HL-60 (cell line): ENCODE measurements around the gene C4BPA.

Source experiments
- DNase-seq, 2 experiments: peaks; one replicate each; pipeline ENCODE4 v3.0.0-alpha.2; 2010 to 2020; ENCODE audit warnings: low read depth in 1 of 2, low spot score in 1 of 2
- H3K27ac ChIP-seq: fragments of 250-450 bp; sonication (Bioruptor Pico); replicated peaks from 2 replicates; pipeline ENCODE4 v1.5.1; 2020; ENCODE audit warnings: mild to moderate bottlenecking, moderate library complexity
- H3K27me3 ChIP-seq: fragments of 250-450 bp; sonication (Bioruptor Pico); 2 replicates; pipeline ENCODE4 v1.5.1; 2021; ENCODE audit warnings: mild to moderate bottlenecking, moderate library complexity; ENCODE audit not compliant: insufficient read depth, poor library complexity, severe bottlenecking
- H3K4me3 ChIP-seq: replicated peaks from 2 replicates; pipeline ENCODE4 v1.5.1; 2011; ENCODE audit warnings: mild to moderate bottlenecking, control low read depth, low read length; ENCODE audit not compliant: insufficient read depth
- GABPA ChIP-seq: IDR thresholded peaks from 2 replicates; pipeline ENCODE4 v1.6.1; 2012; ENCODE audit warnings: low read depth
- POLR2AphosphoS5 ChIP-seq: IDR thresholded peaks from 2 replicates; pipeline ENCODE4 v1.6.1; 2012; ENCODE audit warnings: low read depth
- SPI1 ChIP-seq: IDR thresholded peaks from 2 replicates; pipeline ENCODE4 v1.6.1; 2012; ENCODE audit warnings: low read depth, mild to moderate bottlenecking, borderline replicate concordance
- TF ChIP-seq, protein P1 (sequence below): IDR thresholded peaks from one replicate; pipeline ENCODE4 v1.5.1; 2011; ENCODE audit warnings: low read length, control low read depth, inconsistent platforms; ENCODE audit not compliant: insufficient read depth
- TF ChIP-seq, protein P2 (sequence below): IDR thresholded peaks from 2 replicates; pipeline ENCODE4 v1.6.1; 2012; ENCODE audit warnings: low read depth; ENCODE audit not compliant: insufficient replicate concordance

The C4BPA gene

DNA sequence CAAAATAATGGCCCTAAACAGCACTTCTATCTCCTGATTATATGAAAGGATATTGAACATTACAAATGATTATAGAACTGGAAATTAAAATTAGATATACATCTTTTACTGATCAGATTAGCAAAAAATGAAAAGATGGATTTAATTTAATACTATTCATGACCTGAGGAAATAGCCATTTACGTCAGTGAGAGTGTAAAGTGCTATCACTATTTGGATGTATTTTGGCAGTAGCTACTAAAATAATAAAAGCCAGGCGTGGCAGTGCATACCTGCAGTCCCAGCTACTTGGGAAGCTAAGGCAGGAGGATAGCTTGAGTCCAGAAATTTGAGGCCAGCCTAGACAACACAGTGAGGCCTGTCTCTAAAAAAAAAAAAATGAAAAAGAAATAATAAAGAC lies 10.1 kb upstream of the C4BPA start:
- no peak for TF ChIP-seq POLR2AphosphoS5
- TF ChIP-seq, protein P1, sequence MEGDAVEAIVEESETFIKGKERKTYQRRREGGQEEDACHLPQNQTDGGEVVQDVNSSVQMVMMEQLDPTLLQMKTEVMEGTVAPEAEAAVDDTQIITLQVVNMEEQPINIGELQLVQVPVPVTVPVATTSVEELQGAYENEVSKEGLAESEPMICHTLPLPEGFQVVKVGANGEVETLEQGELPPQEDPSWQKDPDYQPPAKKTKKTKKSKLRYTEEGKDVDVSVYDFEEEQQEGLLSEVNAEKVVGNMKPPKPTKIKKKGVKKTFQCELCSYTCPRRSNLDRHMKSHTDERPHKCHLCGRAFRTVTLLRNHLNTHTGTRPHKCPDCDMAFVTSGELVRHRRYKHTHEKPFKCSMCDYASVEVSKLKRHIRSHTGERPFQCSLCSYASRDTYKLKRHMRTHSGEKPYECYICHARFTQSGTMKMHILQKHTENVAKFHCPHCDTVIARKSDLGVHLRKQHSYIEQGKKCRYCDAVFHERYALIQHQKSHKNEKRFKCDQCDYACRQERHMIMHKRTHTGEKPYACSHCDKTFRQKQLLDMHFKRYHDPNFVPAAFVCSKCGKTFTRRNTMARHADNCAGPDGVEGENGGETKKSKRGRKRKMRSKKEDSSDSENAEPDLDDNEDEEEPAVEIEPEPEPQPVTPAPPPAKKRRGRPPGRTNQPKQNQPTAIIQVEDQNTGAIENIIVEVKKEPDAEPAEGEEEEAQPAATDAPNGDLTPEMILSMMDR, result no peak
- TF ChIP-seq, protein P2, sequence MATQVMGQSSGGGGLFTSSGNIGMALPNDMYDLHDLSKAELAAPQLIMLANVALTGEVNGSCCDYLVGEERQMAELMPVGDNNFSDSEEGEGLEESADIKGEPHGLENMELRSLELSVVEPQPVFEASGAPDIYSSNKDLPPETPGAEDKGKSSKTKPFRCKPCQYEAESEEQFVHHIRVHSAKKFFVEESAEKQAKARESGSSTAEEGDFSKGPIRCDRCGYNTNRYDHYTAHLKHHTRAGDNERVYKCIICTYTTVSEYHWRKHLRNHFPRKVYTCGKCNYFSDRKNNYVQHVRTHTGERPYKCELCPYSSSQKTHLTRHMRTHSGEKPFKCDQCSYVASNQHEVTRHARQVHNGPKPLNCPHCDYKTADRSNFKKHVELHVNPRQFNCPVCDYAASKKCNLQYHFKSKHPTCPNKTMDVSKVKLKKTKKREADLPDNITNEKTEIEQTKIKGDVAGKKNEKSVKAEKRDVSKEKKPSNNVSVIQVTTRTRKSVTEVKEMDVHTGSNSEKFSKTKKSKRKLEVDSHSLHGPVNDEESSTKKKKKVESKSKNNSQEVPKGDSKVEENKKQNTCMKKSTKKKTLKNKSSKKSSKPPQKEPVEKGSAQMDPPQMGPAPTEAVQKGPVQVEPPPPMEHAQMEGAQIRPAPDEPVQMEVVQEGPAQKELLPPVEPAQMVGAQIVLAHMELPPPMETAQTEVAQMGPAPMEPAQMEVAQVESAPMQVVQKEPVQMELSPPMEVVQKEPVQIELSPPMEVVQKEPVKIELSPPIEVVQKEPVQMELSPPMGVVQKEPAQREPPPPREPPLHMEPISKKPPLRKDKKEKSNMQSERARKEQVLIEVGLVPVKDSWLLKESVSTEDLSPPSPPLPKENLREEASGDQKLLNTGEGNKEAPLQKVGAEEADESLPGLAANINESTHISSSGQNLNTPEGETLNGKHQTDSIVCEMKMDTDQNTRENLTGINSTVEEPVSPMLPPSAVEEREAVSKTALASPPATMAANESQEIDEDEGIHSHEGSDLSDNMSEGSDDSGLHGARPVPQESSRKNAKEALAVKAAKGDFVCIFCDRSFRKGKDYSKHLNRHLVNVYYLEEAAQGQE, result no peak
- TF ChIP-seq SPI1, result no peak
- no peak for TF ChIP-seq GABPA
- Histone ChIP-seq H3K4me3 (no peak overlapping the region), H3K27ac (no peak overlapping the region)

DNA sequence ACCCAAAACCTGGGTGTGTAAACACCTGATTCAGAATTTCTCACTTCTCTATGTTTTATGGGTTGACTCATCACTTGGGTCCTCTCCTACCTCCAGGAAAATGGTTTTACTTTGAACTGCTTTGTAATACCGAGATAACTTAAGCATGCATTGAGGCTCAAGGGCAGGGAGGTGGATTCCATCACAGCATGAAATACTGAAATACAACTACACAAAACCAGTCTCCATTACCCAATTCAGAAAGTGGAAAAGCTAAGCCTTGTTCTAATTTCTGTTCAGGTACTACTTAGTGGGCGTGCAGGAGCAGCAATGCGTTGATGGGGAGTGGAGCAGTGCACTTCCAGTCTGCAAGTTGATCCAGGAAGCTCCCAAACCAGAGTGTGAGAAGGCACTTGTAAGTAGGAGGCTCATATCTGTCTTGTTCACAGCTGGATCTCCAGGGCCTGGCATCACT lies 6.1 kb upstream of the C4BPA start:
- Histone ChIP-seq H3K27me3 (no peaks in the 10 kb centered on the region), H3K27ac (no peak overlapping the region), H3K4me3 (no peak overlapping the region)
- TF ChIP-seq POLR2AphosphoS5 (no peak), GABPA (no peak), SPI1 (no peak)
- TF ChIP-seq, protein P1, result no peak
- TF ChIP-seq, protein P2, result no peak
- no peak for DNase-seq

More for the DNA sequence above, 10.1 kb upstream of the C4BPA start:
- no peak for DNase-seq
- H3K27me3 ChIP-seq, result no peaks in the 10 kb centered on the region

DNA sequence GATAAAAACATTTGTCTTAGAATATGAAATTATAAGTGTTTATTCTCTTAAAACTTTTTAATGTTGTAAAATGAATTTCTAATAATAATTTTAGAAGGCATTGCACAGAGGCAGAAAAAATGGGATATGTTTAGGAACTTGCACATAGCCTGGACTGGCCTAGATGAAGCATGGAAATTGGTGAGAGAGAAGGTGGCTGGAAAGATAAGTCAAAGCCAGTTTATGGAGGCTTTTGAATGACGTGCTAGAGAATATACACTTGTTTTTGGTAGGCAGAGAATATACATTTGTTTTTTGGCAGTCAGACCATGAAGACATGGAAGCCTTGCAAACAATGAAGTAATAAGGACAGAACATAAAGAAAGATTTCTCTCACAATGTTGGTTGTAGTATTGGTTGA lies 2.3 kb upstream of the C4BPA start:
- H3K4me3 ChIP-seq, result no peak overlapping the region
- TF ChIP-seq, protein P1, result no peak
- TF ChIP-seq SPI1 (no peak), POLR2AphosphoS5 (no peak), GABPA (no peak)
- TF ChIP-seq, protein P2, result no peak
- no peaks in the 10 kb centered on the region for H3K27me3 ChIP-seq
- no peak for DNase-seq
- no peak overlapping the region for H3K27ac ChIP-seq
